ENCODE measurements around the gene ZIM2. TPM values are rescaled to one million over a fixed set of nuclear protein-coding genes. Genes with fewer than 3 reads are reported as not detected.

Gene ZIM2
- total RNA-seq, 4 donors from 2014 or later: not detected

DNA sequence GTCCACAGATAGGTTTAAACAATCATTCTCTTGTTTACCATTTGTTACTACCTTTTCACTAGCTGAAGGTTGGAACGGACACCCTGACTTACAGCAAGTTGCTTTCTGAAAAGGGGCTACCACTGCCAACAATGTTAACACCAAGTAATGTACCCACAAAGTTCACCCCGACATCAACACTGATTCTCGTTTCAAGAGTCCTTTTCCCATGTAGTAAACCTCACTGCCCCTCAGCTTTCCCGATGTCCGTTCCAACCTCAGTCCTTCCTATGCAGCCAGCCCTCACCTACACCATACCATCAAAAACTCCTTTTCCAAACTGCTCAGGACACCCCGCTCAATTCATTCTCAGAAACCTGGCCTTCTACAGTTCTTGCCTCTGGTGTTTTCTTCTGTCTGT lies 29.0 kb downstream of the ZIM2 start:
- Histone ChIP-seq H3K36me3 (no peaks in the 10 kb centered on the region), H3K9me3 (peaks cover 0 to 6% (median 0%) of the 10 kb centered on the region in 4 donors), H3K4me3 (no peak overlapping the region), H3K4me1 (no peaks in the 10 kb centered on the region), H3K27ac (no peak overlapping the region), H3K27me3 (no peaks in the 10 kb centered on the region)
- TF ChIP-seq POLR2A (IDR thresholded peaks at IDR 0.05): no peak
- TF ChIP-seq CTCF (IDR thresholded peaks at IDR 0.05): no peak
- DNase-seq: no peak

DNA sequence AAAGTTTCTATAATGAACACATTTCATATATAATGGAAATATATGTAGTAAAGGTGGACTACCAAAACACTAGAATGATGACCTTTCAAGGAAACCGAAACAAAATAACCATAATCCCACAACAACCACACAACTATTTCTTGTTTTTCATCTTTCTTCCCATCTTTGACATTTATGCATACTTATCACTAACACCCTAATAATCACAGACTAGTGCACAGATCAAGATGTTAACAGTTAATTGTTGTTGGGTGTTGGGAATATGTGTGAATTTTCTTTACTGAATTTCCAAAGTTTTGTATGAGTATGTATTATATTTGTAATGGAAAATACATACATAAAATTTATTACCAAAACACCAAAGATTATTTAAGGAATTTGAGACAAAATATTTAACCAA lies 30.3 kb downstream of the ZIM2 start:
- DNase-seq: no peak
- Histone ChIP-seq H3K36me3 (no peaks in the 10 kb centered on the region), H3K4me3 (no peak overlapping the region), H3K9me3 (peaks cover 0 to 10% (median 0%) of the 10 kb centered on the region in 4 donors), H3K27me3 (no peaks in the 10 kb centered on the region), H3K4me1 (no peaks in the 10 kb centered on the region), H3K27ac (no peak overlapping the region)
- TF ChIP-seq CTCF (IDR thresholded peaks at IDR 0.05): no peak
- TF ChIP-seq POLR2A (IDR thresholded peaks at IDR 0.05): no peak

- no peaks in the 10 kb centered on the region for H3K36me3 ChIP-seq
- no peak overlapping the region for H3K27ac ChIP-seq
- TF ChIP-seq POLR2A (IDR thresholded peaks at IDR 0.05): no peak
- TF ChIP-seq CTCF (IDR thresholded peaks at IDR 0.05): no peak
- no peak for DNase-seq
- H3K27me3 ChIP-seq: no peaks in the 10 kb centered on the region
- peaks cover 0 to 10% (median 0%) of the 10 kb centered on the region in 4 donors for H3K9me3 ChIP-seq
- H3K4me1 ChIP-seq: no peaks in the 10 kb centered on the region
- H3K4me3 ChIP-seq: no peak overlapping the region
These were observed 31.7 kb downstream of the ZIM2 start for GRCh38 chr19:56808717-56809392.

- Histone ChIP-seq H3K9me3 (peaks cover 0 to 10% (median 0%) of the 10 kb centered on the region in 4 donors), H3K27ac (no peak overlapping the region), H3K36me3 (no peaks in the 10 kb centered on the region), H3K27me3 (no peaks in the 10 kb centered on the region), H3K4me1 (no peaks in the 10 kb centered on the region), H3K4me3 (no peak overlapping the region)
- TF ChIP-seq CTCF (IDR thresholded peaks at IDR 0.05) (no peak), POLR2A (IDR thresholded peaks at IDR 0.05) (no peak)
- no peak for DNase-seq
These were observed 33.9 kb downstream of the ZIM2 start for GRCh38 chr19:56806639-56807038.

- Histone ChIP-seq H3K27me3 (no peaks in the 10 kb centered on the region), H3K9me3 (peaks cover 0 to 3% (median 0%) of the 10 kb centered on the region in 4 donors), H3K27ac (no peak overlapping the region), H3K36me3 (no peaks in the 10 kb centered on the region), H3K4me3 (no peak overlapping the region), H3K4me1 (no peaks in the 10 kb centered on the region)
- DNase-seq: no peak
- TF ChIP-seq POLR2A (IDR thresholded peaks at IDR 0.05) (no peak), CTCF (IDR thresholded peaks at IDR 0.05) (no peak)
These were observed 62.2 kb downstream of the ZIM2 start for GRCh38 chr19:56778351-56778750.
